GM12892 (cell line): Measurements from ENCODE around the gene ANTXR1.

Source experiments
- POLR2A ChIP-seq: IDR thresholded peaks from 2 replicates; pipeline ENCODE4 v1.6.1; 2011; ENCODE audit warnings: low read depth, low read length, control low read depth
- TAF1 ChIP-seq: IDR thresholded peaks from 2 replicates; pipeline ENCODE4 v1.6.1; 2011; ENCODE audit warnings: low read depth, mild to moderate bottlenecking, control low read depth, low read length, borderline replicate concordance

DNA sequence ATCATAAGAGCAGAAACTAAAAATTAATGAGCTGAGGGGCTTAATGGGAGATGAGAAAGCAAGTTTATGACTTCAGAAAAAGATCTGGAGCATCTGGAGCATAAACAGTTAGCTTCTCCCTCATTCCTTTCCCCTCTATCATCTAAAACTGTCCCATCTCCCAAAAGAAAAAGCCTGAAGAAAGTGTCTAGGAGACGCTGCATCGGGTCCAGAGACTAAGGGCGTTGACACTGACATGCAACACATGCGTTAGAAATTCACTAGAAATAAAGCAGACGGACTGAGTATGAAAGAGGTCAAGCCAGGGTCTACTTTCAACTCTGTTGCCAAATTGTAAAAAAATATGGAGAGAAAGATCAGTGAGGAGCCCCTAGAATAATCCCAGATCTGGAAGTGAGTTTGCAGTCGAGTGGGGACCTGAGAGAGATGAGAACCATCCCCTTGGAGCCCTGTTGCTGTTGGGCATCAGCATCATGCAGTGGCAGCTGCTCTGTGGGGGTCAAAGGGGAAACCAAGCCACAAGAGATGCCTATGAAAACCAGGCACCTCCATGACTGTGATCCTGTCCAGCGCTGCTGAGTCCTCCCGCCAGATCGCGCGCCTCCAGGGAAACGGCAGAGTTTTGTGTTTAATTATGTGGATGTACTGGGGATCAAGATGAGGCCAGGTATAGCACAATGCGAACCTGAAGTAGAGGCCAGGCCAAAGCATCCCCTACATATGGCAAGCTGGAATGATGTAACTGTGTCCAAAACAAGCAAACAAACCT lies 13.9 kb downstream of the ANTXR1 start:
- no peak for TF ChIP-seq TAF1
- TF ChIP-seq POLR2A = no peak
